Stimulated activated CD4-positive, alpha-beta T cell treated with anti-CD3 and anti-CD28 coated beads, Interleukin-15, amount 100 ng/mL, for 1 hour (primary cell): ENCODE results near the gene MYADML2.

Source experiments
- DNase-seq, 2 donors: peaks; one replicate each; pipeline ENCODE4 v3.0.0-alpha.2; 2020; ENCODE audit warnings: low read depth in 1 of 2, low spot score in 1 of 2

MYADML2 gene

DNA sequence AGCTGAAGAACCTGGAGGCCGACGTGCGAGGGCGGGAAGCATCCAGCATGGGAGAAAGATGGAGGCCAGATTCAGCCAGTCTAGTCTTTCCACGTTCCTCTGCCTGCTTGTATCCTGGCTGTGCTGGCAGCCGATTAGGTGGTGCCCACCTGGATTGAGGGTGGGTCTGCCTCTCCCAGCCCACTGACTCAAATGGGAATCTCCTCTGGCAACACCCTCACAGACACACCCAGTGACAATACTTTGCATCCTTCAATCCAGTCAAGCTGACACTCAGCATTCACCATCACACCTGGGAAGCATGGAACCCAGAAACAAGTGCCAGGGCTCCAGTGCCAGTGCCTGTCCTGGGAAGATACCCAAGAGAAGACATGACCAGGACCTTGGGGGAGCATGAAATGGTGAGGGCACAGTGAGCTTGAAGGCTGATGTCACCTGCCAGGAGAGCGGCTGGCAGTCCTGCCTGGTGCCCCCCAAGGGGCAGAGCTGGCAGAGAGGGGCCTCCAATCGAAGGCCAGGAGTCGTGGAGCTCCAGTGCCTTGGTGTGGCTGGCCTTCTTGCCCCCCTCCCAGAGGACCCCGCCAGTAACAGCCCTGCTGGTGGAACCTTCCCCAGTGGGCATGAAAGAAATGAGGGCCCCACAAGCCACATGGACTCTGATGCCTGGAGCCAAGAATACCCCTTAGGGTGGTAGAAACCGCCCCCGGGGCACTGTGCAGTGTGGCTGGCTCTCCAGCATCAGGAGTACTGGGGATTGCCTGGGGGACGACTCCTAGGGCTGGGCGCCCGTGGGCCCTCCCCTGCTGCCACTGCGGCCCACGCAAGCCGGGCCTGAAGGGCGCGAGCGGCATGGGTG is 45.6 kb downstream of the MYADML2 start:
- no peak for DNase-seq

DNA sequence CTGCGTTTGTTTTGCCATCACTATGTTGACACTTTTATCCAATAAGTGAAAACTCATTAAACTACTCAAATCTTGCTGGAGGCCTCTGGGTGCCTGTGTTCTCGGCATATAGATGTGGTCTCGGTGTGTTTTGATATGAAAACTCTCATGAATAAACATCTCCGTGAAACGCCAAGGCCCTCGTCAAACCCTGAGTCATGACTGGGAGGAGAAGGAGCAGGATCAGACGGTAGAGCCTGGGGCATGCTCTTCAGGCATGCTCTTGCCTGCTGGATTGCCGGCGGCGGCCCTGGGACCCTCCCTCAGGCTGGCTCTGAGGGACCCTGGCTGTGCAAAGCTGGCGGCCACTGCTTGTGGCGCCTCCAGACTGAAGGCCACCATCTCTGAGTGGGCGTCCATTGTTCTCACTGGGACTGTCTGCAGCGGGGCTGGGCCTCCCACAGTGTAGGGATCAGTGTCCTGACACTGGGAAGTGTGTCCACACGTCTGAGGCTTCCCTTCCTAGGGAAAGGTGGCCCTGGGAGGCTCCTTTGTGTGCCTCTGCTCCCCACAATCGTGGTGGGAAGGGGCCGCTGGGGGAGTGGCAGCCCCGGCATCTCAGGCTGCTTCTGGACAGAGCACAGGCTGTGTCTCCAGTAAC is 46.7 kb downstream of the MYADML2 start:
- DNase-seq: no peak

DNA sequence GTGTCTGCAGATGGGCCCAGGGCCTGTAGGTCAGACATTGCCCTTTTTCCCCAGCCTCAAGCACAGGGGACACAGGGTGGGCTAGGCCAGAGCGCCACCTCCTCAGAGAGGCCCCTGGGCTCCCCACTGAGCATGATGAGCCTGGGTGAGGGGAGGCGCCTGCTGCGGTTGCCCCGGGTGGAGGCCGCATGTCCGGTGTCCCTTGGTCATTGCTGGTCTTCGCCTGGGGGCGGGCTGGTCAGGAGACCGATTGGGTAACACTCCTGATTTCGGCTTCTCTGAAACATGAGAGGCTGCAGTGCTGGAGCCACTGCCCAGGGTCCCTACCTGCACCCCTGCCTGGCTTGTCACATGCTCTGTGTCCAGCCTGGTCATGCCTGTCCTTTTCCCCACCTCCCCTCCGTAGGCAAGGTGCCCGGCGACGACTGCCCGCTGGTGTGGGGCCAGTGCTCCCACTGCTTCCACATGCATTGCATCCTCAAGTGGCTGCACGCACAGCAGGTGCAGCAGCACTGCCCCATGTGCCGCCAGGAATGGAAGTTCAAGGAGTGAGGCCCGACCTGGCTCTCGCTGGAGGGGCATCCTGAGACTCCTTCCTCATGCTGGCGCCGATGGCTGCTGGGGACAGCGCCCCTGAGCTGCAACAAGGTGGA is 47.4 kb downstream of the MYADML2 start:
- DNase-seq: no peak

GRCh38 chr17:81898885-81899284 is 48.1 kb downstream of the MYADML2 start:
- no peak for DNase-seq

GRCh38 chr17:81898029-81898866 is 48.8 kb downstream of the MYADML2 start:
- no peak for DNase-seq

DNA sequence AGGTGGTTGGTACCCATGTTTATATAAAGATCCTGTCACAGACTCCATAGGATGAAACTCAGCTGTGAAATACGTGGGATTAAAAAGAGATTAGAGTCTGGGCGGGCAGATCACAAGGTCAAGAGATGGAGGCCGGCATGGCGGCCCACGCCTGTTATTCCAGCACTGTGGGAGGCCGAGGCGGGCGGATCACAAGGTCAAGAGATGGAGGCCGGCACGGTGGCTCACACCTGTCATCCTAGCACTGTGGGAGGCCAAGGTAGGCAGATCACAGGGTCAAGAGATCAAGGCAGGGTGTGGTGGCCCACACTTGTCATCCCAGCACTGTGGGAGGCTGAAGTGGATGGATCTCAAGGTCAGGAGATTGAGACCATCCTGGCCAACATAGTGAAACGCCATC is 51.6 kb downstream of the MYADML2 start:
- no peak for DNase-seq

DNA sequence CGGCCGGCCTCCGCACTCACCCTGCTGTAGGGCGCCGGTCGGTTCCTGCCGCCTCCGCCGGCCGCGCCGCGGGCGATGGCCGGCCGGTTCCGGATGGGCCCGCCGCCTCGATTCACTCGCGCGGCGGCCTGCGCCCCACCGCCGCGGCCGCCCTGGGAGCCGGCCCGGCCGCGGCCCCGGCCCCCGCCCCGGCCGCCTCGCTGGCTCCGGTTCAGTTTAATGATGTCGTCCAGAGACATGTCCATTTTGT is 55.8 kb downstream of the MYADML2 start:
- no peak for DNase-seq

DNA sequence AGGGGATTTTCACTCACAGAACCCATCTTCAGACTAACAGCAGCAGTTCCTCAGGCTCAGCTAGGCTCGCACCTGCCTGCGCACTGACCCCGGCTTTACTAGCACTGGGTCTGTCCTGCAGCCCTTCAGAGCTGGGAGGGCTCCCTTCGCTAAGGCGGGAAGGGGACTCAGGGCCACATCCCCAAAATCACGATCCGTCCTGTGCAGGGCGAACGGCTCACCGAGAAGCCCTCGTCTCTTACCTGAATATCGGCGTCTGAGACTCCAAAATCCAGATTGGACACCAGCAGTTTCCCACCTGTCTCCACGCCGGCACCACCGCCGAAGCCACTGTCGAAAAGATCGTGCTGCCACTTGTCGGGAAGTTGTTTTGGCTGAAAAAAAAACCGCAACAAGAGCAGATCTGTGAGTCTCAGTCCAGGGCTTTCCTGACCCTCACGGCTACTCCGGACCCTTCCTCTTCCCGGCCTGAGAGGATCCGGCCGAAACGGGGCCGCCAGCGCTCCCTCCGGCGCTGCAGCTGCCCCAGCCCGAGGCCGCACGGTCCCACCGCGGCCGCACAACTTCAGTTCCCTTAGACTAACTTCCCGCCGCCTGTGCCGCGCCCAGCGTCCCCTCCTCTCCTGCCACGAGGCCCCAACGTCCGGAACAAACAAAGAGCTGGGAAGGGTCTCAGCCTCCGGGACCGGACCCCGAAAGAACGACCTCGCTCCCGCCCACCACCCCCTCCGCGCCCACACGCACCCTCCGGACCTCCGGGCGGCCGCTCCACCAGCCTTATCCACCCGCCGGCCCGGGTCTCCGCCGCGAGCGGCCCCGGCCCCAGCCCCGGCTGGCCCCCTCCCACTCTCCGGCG is 56.4 kb downstream of the MYADML2 start:
- DNase-seq: no peak
